Renal cortical epithelial cell (primary cell): ENCODE data around the gene MRPL50. TPM values are rescaled to one million over a fixed set of nuclear protein-coding genes. Genes with fewer than 3 reads are reported as not detected.

ENCODE experiments used
- total RNA-seq: library from RNA; depleted of rRNA; stranded (reverse); fragments of >200 nt; gene quantifications from 2 replicates; pipeline ENCODE4 v1.2.3, GENCODE V29; 2014

MRPL50 gene
- total RNA-seq, 1 donor from 2014 or later, result 21.1 TPM

Other genes with a start within 250 kb of the MRPL50 start
- 0.94 and 1.6 TPM in 2 replicates for gene BAAT, start 13.6 kb downstream of the MRPL50 start, total RNA-seq
- gene ZNF189, start 233 bp upstream of the MRPL50 start, total RNA-seq, result 16.8 and 36.3 TPM in 2 replicates
- not detected in 2 replicates for gene ALDOB, start 37.2 kb upstream of the MRPL50 start, total RNA-seq
- gene RNF20, start 135.2 kb upstream of the MRPL50 start, total RNA-seq, result 19.4 and 47.3 TPM in 2 replicates
- gene PPP3R2, start 196.4 kb upstream of the MRPL50 start, total RNA-seq, result not detected in 2 replicates